A673 (cell line): ENCODE measurements around the gene KCNQ1.

Source experiments
- EZH2 ChIP-seq: fragments of 200-600 bp; sonication (generic); IDR thresholded peaks from 2 replicates; pipeline ENCODE4 v1.6.1; 2017; ENCODE audit warnings: borderline replicate concordance, low read depth, mild to moderate bottlenecking, mixed read lengths, antibody characterized with exemption, low read length; ENCODE audit not compliant: poor library complexity, severe bottlenecking
- TF ChIP-seq, protein P1 (sequence below): fragments of 300-800, 200-600 bp; sonication (generic); conservative IDR thresholded peaks from 2 replicates; pipeline ENCODE4 v1.5.1; 2017; ENCODE audit warnings: low read depth, mild to moderate bottlenecking, antibody characterized with exemption, low read length, moderate library complexity, mixed read lengths

DNA sequence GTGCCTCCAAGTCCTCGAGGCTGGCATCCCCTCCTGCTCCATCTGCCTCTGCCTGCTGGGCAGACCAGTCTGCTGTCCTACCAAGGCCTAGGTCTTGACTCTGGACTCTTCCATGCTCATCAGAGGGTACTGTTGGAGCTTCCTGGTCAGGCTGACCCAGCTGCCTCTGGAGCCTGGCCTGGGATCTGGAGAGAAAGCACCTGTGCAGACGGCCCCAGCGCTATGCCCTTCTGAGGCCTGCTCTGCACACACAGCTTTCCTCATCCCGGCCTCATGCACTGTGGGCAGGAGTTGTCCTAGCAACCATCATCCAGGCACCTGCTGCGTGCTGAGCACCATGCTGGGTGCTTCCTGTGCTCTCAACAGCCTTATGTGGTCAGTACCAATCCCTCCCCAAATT is 369.9 kb downstream of the KCNQ1 start:
- no peak for TF ChIP-seq EZH2
- TF ChIP-seq, protein P1, sequence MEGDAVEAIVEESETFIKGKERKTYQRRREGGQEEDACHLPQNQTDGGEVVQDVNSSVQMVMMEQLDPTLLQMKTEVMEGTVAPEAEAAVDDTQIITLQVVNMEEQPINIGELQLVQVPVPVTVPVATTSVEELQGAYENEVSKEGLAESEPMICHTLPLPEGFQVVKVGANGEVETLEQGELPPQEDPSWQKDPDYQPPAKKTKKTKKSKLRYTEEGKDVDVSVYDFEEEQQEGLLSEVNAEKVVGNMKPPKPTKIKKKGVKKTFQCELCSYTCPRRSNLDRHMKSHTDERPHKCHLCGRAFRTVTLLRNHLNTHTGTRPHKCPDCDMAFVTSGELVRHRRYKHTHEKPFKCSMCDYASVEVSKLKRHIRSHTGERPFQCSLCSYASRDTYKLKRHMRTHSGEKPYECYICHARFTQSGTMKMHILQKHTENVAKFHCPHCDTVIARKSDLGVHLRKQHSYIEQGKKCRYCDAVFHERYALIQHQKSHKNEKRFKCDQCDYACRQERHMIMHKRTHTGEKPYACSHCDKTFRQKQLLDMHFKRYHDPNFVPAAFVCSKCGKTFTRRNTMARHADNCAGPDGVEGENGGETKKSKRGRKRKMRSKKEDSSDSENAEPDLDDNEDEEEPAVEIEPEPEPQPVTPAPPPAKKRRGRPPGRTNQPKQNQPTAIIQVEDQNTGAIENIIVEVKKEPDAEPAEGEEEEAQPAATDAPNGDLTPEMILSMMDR, result no peak
